ENCODE results near the gene SDK1.

The SDK1 gene

GRCh38 chr7:3655635-3656034, 354.6 kb downstream of the SDK1 start:
- no peak overlapping the region for H3K4me3 ChIP-seq (ENCODE audit: low read depth, low read length)
- no peak for DNase-seq
- no peak overlapping the region for H3K27ac ChIP-seq
- no peaks in the 10 kb centered on the region for H3K9me3 ChIP-seq (ENCODE audit: severe bottlenecking)
- TF ChIP-seq, protein P1, sequence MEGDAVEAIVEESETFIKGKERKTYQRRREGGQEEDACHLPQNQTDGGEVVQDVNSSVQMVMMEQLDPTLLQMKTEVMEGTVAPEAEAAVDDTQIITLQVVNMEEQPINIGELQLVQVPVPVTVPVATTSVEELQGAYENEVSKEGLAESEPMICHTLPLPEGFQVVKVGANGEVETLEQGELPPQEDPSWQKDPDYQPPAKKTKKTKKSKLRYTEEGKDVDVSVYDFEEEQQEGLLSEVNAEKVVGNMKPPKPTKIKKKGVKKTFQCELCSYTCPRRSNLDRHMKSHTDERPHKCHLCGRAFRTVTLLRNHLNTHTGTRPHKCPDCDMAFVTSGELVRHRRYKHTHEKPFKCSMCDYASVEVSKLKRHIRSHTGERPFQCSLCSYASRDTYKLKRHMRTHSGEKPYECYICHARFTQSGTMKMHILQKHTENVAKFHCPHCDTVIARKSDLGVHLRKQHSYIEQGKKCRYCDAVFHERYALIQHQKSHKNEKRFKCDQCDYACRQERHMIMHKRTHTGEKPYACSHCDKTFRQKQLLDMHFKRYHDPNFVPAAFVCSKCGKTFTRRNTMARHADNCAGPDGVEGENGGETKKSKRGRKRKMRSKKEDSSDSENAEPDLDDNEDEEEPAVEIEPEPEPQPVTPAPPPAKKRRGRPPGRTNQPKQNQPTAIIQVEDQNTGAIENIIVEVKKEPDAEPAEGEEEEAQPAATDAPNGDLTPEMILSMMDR (IDR thresholded peaks at IDR 0.05; ENCODE audit: low read depth, low read length) = no peak
- no peaks in the 10 kb centered on the region; the same call in 1 of the 2 replicates for H3K36me3 ChIP-seq
- no peaks in the 10 kb centered on the region for H3K27me3 ChIP-seq (ENCODE audit: insufficient read depth, low read depth, severe bottlenecking)

- H3K9me3 ChIP-seq (ENCODE audit: severe bottlenecking) = no peaks in the 10 kb centered on the region
- no peaks in the 10 kb centered on the region; the same call in 1 of the 2 replicates for H3K36me3 ChIP-seq
- TF ChIP-seq, protein P1 (IDR thresholded peaks at IDR 0.05; ENCODE audit: low read depth, low read length) = no peak
- H3K27ac ChIP-seq = no peak overlapping the region
- no peak for DNase-seq
- H3K4me3 ChIP-seq (ENCODE audit: low read depth, low read length) = no peak overlapping the region
- no peaks in the 10 kb centered on the region for H3K27me3 ChIP-seq (ENCODE audit: insufficient read depth, low read depth, severe bottlenecking)
Measured at GRCh38 chr7:3657206-3657605, 356.2 kb downstream of the SDK1 start.

DNA sequence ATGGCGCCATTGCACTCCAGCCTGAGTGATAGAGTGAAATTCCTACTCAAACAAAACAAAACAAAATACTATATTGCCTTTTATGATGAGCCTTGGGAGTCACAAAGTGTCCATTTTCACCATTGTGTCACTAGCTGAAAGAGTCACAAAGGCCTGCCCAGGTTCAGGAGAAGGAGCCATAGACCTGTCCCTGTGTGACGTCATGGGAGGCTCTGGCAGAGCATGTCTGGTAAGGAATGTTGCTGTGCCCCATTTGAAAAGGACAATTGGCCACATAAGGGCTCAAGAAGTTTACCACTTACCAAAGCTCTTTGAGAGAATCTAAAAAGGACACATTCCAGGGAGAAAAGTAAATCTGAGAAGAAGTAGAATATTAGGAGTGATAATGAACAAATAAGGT, 367.7 kb downstream of the SDK1 start:
- Histone ChIP-seq H3K27me3 (ENCODE audit: insufficient read depth, low read depth, severe bottlenecking) (no peaks in the 10 kb centered on the region), H3K4me3 (ENCODE audit: low read depth, low read length) (no peak overlapping the region), H3K9me3 (ENCODE audit: severe bottlenecking) (no peaks in the 10 kb centered on the region), H3K36me3 (no peaks in the 10 kb centered on the region), H3K27ac (no peak overlapping the region)
- DNase-seq = no peak
- TF ChIP-seq, protein P1 (IDR thresholded peaks at IDR 0.05; ENCODE audit: low read depth, low read length) = no peak

DNA sequence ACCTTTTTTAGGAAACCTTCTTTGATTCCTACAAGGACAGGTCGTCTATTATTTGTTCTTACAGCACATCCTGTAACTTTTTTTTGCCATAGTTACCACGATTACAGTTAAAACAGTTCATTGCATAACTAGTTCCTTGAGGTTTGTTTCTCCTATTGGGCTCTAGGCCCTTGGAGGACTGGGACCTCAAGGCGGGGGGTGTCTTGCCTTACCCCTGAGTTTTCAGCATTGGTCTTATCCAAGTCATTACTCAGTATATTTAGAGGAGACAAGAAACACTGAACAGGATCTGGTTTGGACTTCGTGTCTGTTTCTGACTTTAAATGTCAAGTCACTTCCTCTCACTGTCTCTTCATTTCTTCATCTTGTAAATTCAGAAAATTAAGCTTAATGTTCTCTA, 369.8 kb downstream of the SDK1 start:
- no peak overlapping the region for H3K4me3 ChIP-seq (ENCODE audit: low read depth, low read length)

DNA sequence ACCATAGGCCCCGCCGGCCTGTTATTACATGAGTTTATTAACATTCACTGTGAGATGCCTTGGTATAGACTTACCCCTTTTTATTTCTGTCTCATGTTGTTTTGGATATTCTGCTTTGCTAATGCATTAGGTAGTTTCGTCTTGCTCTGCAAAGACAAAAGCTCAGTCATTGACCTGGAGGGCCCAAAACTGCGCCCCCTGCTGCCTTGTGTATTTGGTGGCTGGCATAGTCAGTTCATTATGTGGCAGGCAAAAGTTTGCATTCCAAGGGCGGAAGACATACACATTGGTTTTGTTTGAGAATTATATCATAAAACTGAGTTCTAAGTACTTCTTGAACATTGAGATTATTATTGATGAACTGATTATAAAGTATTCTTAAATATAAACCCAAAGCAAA, 372.5 kb downstream of the SDK1 start:
- no peaks in the 10 kb centered on the region for H3K36me3 ChIP-seq
- TF ChIP-seq, protein P1 (IDR thresholded peaks at IDR 0.05; ENCODE audit: low read depth, low read length) = peak; percentile 61
- no peaks in the 10 kb centered on the region for H3K9me3 ChIP-seq (ENCODE audit: severe bottlenecking)
- H3K27ac ChIP-seq = no peak overlapping the region
- no peak overlapping the region for H3K4me3 ChIP-seq (ENCODE audit: low read depth, low read length)
- H3K27me3 ChIP-seq (ENCODE audit: insufficient read depth, low read depth, severe bottlenecking) = no peaks in the 10 kb centered on the region
- DNase-seq = peak; percentile 37

More for the DNA sequence above, 369.8 kb downstream of the SDK1 start:
- Histone ChIP-seq H3K9me3 (ENCODE audit: severe bottlenecking) (no peaks in the 10 kb centered on the region), H3K36me3 (no peaks in the 10 kb centered on the region), H3K27ac (no peak overlapping the region), H3K27me3 (ENCODE audit: insufficient read depth, low read depth, severe bottlenecking) (no peaks in the 10 kb centered on the region)
- DNase-seq = no peak
- TF ChIP-seq, protein P1 (IDR thresholded peaks at IDR 0.05; ENCODE audit: low read depth, low read length) = no peak

DNA sequence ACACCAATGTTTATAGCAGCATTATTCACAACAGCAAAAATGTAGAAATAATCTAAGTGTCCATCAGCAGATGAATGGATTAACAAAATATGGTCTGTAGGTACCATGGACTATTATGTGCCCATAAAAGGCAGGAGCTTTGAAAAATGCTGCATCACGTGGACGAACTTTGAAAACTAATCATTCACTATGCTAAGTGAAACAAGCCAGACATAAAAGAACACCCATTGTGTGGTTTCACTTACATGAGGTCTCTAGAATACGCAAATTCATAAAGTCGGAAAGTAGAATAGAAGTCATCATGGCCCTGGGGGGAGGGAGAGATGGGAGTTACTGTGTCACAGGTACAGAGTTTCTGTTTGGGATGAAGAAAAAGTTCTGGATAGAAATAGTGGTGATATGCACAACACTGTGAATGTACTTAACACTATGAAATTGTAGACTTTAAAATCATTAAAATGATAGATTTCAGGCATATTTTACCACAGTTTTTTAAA, 377.3 kb downstream of the SDK1 start:
- H3K27ac ChIP-seq = no peak overlapping the region
- TF ChIP-seq, protein P1 (IDR thresholded peaks at IDR 0.05; ENCODE audit: low read depth, low read length) = no peak

More for the DNA sequence above, 377.3 kb downstream of the SDK1 start:
- Histone ChIP-seq H3K4me3 (ENCODE audit: low read depth, low read length) (no peak overlapping the region), H3K9me3 (ENCODE audit: severe bottlenecking) (no peaks in the 10 kb centered on the region), H3K27me3 (ENCODE audit: insufficient read depth, low read depth, severe bottlenecking) (no peaks in the 10 kb centered on the region), H3K36me3 (no peaks in the 10 kb centered on the region)
- DNase-seq = no peak
